HG02970 (cell line): ENCODE results near the gene PAM.
"Not testable (repeated sequence)": the region's sequence is repeated elsewhere in the genome, so short reads cannot be mapped to it uniquely, and the experiment has no call there.

ENCODE experiments used
- ATAC-seq: cut with Tn5 transposase; IDR thresholded peaks from one replicate; pipeline ENCODE4 v1.9.1; 2021; ENCODE audit warnings: mild to moderate bottlenecking, moderate library complexity, moderate number of reproducible peaks; ENCODE audit not compliant: unreplicated experiment, low FRiP score

The PAM gene

GRCh38 chr5:102891175-102891574 lies 136.1 kb downstream of the PAM start:
- no peak for ATAC-seq

- ATAC-seq, result no peak
Measured at GRCh38 chr5:102893942-102894341, 138.8 kb downstream of the PAM start.

- no peak for ATAC-seq
Measured at GRCh38 chr5:102895234-102895633, 140.1 kb downstream of the PAM start.

GRCh38 chr5:102895976-102896375 lies 140.9 kb downstream of the PAM start:
- ATAC-seq, result no peak

GRCh38 chr5:102901424-102902134 lies 146.5 kb downstream of the PAM start:
- ATAC-seq, result no peak

GRCh38 chr5:102902135-102902448 lies 147.0 kb downstream of the PAM start:
- ATAC-seq, result no peak

GRCh38 chr5:102902647-102903046 lies 147.5 kb downstream of the PAM start:
- ATAC-seq, result no peak

- ATAC-seq, result no peak
Measured at GRCh38 chr5:102903074-102903871, 148.2 kb downstream of the PAM start.

GRCh38 chr5:102905056-102905455 lies 150.0 kb downstream of the PAM start:
- no peak for ATAC-seq

- ATAC-seq, result not testable (repeated sequence)
Measured at GRCh38 chr5:102907099-102907498, 152.0 kb downstream of the PAM start.

- ATAC-seq, result no peak
Measured at GRCh38 chr5:102910240-102911226, 155.4 kb downstream of the PAM start.

- no peak for ATAC-seq
Measured at GRCh38 chr5:102911973-102912372, 156.9 kb downstream of the PAM start.

GRCh38 chr5:102916109-102916508 lies 161.0 kb downstream of the PAM start:
- no peak for ATAC-seq

GRCh38 chr5:102918986-102919610 lies 164.0 kb downstream of the PAM start:
- no peak for ATAC-seq

- ATAC-seq, result no peak
Measured at GRCh38 chr5:102920762-102921161, 165.7 kb downstream of the PAM start.

GRCh38 chr5:102921341-102922044 lies 166.4 kb downstream of the PAM start:
- ATAC-seq, result no peak

GRCh38 chr5:102922111-102922720 lies 167.1 kb downstream of the PAM start:
- ATAC-seq, result no peak

GRCh38 chr5:102922799-102923477 lies 167.8 kb downstream of the PAM start:
- ATAC-seq, result no peak

- ATAC-seq, result no peak
Measured at GRCh38 chr5:102924963-102925362, 169.9 kb downstream of the PAM start.
